D721Med (cell line): ENCODE results near the gene ADM2.

Experiments used
- DNase-seq: peaks from one replicate; pipeline ENCODE4 v3.0.0; 2011; ENCODE audit warnings: low spot score; ENCODE audit not compliant: insufficient read length
- FAIRE-seq: peaks from 2 replicates; lab custom pipeline; 2011; peaks lifted over from hg19 to GRCh38; lab: Jason Lieb, UNC
- TF ChIP-seq, protein P1 (sequence below): IDR thresholded peaks from 2 replicates; pipeline ENCODE4 v1.5.1; 2012; ENCODE audit warnings: mild to moderate bottlenecking, control low read depth; ENCODE audit not compliant: insufficient read depth; ENCODE audit errors: missing control alignments

Gene ADM2

DNA sequence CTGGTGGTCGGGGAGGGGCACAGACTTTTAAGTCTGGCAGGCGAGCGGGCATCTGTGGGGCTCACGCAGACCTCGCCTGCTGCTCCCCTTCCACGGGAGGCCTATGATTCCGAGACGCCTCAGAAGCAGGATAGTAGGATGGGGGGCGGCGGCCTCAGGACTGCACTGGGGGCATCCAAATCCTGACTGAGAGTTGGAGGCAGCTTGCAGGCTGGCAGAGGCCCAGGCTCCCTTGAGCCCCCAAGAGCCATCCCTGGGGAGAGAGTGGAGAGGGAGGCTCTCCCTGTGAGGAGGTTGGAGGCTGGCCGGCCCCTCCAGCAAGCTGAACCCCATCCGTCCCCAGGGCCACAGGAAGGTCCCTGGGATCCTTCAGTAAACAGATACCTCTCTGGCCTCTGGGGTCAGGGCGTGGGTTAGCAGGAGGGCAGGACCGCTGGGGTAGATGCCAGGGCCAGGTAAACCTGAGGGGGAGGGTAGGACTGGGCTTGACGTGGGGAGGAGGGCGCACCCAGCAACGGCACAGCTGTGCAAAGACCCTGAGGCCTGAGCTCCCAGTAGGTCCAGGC is 39.8 kb upstream of the ADM2 start:
- TF ChIP-seq, protein P1, sequence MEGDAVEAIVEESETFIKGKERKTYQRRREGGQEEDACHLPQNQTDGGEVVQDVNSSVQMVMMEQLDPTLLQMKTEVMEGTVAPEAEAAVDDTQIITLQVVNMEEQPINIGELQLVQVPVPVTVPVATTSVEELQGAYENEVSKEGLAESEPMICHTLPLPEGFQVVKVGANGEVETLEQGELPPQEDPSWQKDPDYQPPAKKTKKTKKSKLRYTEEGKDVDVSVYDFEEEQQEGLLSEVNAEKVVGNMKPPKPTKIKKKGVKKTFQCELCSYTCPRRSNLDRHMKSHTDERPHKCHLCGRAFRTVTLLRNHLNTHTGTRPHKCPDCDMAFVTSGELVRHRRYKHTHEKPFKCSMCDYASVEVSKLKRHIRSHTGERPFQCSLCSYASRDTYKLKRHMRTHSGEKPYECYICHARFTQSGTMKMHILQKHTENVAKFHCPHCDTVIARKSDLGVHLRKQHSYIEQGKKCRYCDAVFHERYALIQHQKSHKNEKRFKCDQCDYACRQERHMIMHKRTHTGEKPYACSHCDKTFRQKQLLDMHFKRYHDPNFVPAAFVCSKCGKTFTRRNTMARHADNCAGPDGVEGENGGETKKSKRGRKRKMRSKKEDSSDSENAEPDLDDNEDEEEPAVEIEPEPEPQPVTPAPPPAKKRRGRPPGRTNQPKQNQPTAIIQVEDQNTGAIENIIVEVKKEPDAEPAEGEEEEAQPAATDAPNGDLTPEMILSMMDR, result no peak
- no peak for DNase-seq
- no peak for FAIRE-seq

DNA sequence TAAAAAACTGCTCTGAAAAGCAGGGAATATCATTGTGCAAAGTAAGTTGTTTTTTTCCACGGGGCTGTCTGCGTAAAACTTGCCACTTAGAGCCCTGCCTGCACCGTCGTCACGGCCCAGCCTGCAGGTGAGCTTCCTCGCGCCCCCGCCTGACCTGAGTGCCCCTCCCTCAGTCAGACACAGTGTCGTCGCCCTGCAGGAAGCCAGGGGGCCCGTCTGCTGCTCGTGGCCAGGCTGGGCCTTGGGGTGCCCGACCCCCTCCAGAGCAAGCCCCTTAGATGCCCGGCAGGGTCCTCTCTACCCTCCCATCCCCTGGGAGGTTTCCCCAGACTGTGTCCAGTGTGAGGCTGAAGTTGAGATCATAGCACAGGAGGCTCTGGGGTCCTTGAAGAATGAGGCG is 38.1 kb upstream of the ADM2 start:
- FAIRE-seq, result no peak
- no peak for DNase-seq
- TF ChIP-seq, protein P1, result no peak

DNA sequence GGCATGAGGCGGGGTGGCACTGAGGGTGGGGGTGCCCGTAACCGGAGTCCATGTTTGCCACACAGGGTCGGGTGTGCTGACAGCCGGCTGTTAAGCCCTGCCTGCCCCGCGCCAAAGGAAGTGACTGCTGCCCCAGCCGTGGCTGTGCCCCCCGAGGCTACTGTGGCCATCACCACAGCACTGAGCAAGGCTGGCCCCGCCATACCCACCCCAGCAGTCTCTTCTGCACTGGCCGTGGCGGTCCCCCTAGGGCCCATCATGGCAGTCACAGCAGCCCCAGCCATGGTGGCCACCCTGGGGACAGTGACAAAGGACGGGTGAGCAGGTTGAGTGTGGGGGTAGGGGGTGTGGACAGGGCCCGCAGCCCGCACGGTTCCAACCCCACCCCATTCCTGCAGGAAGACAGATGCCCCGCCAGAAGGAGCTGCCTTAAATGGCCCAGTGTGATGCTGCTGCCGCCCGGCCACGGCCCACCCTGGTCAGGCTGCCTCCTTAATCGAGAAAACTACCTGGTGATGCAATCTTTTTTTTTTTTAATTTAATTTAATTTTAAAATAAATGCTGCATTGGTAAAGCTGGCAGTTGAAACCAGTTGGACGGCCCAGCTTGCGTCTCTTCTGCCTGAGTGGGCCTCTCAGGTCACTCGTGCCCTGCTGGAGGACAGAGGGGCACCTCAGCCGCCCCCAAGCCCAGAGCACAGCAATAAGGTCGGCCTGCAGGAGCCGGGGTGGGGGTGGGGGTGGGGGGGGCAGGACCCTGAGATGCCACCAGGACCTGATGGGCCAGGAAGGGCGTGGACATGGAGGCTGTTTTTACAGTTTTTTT is 37.3 kb upstream of the ADM2 start:
- DNase-seq, result no peak
- FAIRE-seq, result no peak
- TF ChIP-seq, protein P1, result no peak

DNA sequence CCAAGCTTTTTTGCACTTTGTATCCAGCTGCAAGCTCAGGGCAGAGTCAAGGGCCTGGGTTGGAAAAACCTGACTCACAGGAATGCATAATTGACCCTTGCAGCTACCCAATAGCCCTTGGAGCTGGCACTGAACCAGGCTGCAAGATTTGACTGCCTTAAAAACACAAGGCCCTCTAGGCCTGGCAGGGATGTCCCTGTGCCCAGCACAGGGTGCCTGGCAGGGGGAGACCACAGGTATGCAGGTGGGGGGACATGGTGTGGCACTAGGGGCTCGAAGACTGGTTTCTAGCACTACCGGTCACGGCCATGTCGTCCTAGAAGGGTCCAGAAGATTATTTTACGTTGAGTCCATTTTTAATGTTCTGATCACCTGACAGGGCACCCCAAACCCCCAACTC is 36.7 kb upstream of the ADM2 start:
- TF ChIP-seq, protein P1, result no peak
- no peak for DNase-seq
- FAIRE-seq, result no peak

DNA sequence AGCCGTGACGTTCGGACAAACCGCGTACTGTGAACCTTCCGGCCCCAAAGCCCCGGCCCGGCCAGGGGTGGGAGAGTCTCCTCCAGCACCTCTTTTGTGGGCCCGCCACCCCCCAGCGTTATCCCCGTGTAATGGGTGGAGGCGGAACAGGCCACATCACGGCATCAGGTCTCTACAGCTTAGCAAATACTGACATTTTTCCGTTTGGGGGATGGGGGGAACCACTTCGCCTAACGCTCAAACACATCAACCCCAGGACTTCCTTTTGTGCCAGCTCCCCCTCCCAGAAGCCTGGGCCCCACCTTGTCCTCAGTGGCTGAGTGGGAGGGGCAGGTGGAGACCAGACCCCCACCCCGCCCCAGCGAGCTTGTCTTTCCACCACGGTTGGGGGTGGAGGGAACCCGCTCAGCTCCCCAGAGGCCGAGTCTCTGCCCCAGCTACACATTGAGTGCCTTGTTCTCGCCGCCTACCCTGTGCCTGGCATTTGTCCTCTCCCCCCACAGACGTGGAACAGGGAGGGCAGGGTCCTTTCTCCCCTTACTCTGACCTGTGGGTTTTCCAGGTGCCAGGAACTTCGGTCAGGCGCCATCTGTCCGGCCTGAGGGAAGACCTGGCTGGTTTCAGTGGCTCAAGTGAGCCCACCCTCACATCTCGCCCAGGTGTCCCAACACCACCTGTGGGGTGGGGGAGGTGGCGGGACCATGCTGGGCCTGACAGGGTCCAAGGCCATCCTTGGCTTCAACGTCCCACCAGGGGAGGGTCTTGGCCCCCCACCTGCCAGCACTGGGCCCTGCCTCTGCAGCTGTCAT is 36.1 kb upstream of the ADM2 start:
- TF ChIP-seq, protein P1, result no peak
- no peak for FAIRE-seq
- no peak for DNase-seq

DNA sequence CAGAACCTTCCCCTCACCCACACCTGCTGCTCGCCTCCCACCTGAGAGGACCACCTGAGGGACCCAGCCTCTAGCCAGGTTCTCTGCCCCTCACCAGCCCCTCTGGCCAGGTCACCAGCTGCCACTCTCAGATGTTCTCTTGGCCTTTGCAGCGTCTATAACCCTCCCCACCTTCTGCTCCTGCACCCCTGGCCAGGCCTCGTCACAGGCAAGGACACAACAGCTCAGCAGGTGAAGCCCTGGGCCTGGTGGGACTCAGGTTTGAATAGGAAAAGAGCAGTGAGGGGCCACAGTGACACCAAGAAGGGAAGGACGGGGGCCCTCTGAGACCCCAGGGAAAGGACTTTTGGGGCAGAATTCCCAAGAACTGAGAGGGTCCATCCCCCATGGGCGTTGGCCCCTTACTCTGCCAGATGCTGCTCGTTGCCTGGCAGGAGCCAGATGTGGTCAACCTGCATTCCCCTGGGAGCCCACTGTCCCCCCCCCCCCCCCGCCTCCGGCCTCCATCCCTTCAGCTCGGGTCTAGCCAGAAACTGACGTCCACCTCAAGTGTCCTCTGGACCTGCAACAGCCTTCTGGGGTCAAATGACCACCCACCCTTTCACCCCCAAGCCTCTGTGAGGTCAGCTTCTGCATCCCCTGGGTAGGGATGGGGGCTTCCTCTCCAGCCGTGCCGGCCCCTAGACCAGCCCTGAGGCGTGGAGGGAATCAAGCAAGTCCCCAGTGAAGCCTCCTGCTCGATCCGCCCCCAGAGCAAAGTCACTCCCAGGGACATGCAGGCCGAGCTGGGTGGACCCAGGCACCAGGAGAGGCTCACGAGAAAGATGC is 35.2 kb upstream of the ADM2 start:
- TF ChIP-seq, protein P1, result no peak
- FAIRE-seq, result no peak
- no peak for DNase-seq
